ENCODE measurements around the gene LECT2. TPM values are rescaled to one million over a fixed set of nuclear protein-coding genes. Genes with fewer than 3 reads are reported as not detected.

Gene LECT2
- total and polyA plus RNA-seq, 10 donors = not detected

DNA sequence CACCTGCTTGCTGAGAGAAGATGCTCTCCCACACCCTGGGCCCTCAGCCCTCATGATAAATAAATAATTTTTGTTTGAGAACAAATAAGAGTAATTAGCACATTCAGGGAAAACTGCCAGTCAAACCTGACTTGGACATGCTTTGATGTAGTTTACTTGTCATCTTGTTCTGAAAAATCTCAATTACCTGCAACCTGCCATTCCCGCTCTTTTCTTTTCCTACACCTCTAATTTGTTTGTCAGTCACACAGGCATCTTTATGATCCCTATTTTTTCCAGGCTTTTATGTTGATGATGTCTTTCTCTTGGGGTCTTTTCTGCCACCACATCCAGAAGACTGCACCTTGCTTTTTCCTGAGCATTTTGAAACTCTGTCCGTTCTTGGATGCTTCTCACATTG, 45.4 kb upstream of the LECT2 start:
- peak overlapping the region in 2 of 8 donors; percentile 53 to 57 for H3K27ac ChIP-seq
- no peak for DNase-seq
- 86 to 98% (median 92%) methylated on average over 2 of the region's 2 CpGs for WGBS, 5 donors
- no peak for TF ChIP-seq POLR2AphosphoS5 (IDR thresholded peaks at IDR 0.05)
- TF ChIP-seq POLR2A (IDR thresholded peaks at IDR 0.05) = no peak
- TF ChIP-seq, protein P1, sequence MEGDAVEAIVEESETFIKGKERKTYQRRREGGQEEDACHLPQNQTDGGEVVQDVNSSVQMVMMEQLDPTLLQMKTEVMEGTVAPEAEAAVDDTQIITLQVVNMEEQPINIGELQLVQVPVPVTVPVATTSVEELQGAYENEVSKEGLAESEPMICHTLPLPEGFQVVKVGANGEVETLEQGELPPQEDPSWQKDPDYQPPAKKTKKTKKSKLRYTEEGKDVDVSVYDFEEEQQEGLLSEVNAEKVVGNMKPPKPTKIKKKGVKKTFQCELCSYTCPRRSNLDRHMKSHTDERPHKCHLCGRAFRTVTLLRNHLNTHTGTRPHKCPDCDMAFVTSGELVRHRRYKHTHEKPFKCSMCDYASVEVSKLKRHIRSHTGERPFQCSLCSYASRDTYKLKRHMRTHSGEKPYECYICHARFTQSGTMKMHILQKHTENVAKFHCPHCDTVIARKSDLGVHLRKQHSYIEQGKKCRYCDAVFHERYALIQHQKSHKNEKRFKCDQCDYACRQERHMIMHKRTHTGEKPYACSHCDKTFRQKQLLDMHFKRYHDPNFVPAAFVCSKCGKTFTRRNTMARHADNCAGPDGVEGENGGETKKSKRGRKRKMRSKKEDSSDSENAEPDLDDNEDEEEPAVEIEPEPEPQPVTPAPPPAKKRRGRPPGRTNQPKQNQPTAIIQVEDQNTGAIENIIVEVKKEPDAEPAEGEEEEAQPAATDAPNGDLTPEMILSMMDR (IDR thresholded peaks at IDR 0.05 in 8 of 11, conservative IDR thresholded peaks at IDR 0.05 in 3 of 11) = no peak
- intact Hi-C loops (cut with DNase I; ENCODE audit: low total_unique reads) = no loop called here
- no peak overlapping the region for H3K4me3 ChIP-seq
- no peaks in the 10 kb centered on the region for H3K36me3 ChIP-seq
- H3K27me3 ChIP-seq (replicated peaks in 1 of 7) = peaks cover 0 to 4% (median 0%) of the 10 kb centered on the region in 7 donors
- H3K9me3 ChIP-seq = no peaks in the 10 kb centered on the region
- H3K4me1 ChIP-seq = peaks cover 0 to 34% (median 4%) of the 10 kb centered on the region in 6 donors

DNA sequence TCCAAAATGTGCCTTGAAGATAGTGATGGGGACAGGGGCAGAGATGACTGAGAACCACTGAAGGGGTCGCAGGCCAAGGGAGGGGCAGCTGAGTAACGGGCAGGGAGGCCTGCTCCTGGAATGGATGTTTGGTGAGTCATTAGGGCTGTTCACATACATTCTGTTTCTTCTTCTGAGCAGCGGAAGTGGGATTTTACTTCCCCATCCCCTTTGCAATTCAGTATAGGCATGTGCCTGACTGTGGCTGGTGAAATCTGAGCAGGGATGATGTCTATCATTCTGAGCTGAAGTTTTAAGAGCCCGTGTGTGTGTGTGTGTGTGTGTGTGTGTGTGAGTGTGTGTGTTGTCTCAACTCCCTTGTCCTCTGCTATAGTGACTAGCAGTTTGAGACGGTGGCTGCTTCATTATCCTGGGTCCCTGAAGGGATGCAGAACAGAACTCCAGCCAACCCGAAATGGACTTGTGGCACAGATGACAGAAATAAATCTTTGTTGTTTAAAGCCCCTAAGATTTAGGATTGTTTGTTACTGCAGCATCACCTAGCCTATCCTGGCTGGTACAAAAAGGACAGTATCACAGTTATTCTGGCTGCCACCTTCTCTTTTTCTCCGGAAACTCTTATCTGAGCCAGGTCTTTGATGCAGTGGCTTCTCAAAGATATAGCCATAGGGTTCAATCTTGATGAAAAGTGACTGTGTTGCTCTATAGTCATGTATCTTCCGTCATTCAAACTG, 44.8 kb upstream of the LECT2 start:
- 58 to 69% (median 61%) methylated on average over 8 of the region's 8 CpGs for whole genome bisulfite sequencing, 5 donors
- TF ChIP-seq, protein P1 (IDR thresholded peaks at IDR 0.05 in 8 of 11, conservative IDR thresholded peaks at IDR 0.05 in 3 of 11) = no peak
- TF ChIP-seq POLR2AphosphoS5 (IDR thresholded peaks at IDR 0.05) (no peak), POLR2A (IDR thresholded peaks at IDR 0.05) (no peak)
- no peak overlapping the region for H3K4me3 ChIP-seq
- H3K9me3 ChIP-seq = no peaks in the 10 kb centered on the region
- H3K4me1 ChIP-seq = peaks cover 0 to 34% (median 4%) of the 10 kb centered on the region in 6 donors
- no peak for DNase-seq
- no peaks in the 10 kb centered on the region for H3K36me3 ChIP-seq
- intact Hi-C loops (cut with DNase I; ENCODE audit: low total_unique reads) = no loop called here
- peak overlapping the region in 4 of 8 donors; percentile 13 to 57 (median 48) for H3K27ac ChIP-seq
- peaks cover 0 to 4% (median 0%) of the 10 kb centered on the region in 7 donors for H3K27me3 ChIP-seq (replicated peaks in 1 of 7)

DNA sequence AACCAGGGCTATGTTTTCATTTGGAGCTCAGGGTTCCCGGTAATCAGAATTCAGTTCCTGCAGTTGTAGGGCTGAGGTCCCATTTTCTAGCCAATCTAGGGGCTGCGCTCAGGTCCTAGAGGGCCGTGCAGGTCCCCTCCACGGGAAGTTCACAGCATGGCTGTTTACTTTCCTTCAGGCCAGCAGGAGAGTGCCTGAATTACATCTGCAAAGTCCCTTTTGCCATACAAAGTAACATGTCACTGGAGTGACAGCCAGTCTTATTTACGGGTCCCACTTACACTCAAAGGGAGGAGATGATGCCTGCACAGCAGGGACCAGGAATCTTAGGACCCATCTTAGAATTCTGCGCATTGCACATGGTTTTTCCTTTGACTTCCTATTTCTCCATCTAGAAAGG, 44.1 kb upstream of the LECT2 start:
- Histone ChIP-seq H3K27ac (peak overlapping the region in 4 of 8 donors; percentile 13 to 57 (median 48)), H3K36me3 (no peaks in the 10 kb centered on the region), H3K4me1 (peaks cover 0 to 34% (median 4%) of the 10 kb centered on the region in 6 donors), H3K27me3 (replicated peaks in 1 of 7) (peaks cover 0 to 4% (median 0%) of the 10 kb centered on the region in 7 donors), H3K9me3 (no peaks in the 10 kb centered on the region), H3K4me3 (no peak overlapping the region)
- intact Hi-C loops (cut with DNase I; ENCODE audit: low total_unique reads) = no loop called here
- 79 to 93% (median 87%) methylated on average over 6 of the region's 6 CpGs for WGBS, 5 donors
- no peak for DNase-seq
- TF ChIP-seq POLR2AphosphoS5 (IDR thresholded peaks at IDR 0.05) (no peak), POLR2A (IDR thresholded peaks at IDR 0.05) (no peak)
- TF ChIP-seq, protein P1 (IDR thresholded peaks at IDR 0.05 in 8 of 11, conservative IDR thresholded peaks at IDR 0.05 in 3 of 11) = no peak

DNA sequence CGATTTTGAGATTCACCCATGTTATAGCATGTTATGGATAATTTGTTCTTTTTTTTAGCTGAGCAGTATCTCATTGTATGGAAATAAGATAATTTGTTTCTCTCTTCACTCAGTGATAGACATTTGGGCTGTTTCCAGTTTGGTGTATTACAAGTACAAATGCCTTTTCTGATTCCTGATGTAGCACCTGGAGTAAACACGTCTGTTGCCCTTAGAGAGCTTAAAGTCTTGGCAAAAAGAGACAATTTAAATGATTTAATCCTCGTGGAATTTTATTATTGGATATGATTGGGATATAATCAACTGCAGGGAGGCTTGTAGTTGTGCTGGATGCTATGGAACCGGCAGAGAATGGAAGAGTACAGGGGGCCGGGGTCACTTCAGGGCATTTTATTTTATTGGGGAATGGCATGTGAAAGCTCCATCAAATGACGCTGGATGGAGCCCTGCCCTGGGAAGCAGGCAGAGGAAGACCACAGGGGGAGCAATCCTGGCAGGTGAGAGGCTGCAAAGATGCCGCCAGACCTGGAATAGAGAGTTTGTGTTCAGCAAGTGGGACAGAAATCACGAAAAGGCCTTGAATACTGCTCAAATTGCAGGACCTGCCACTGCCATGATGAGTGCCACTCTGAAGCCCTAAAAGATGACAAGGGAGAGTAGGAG, 43.0 kb upstream of the LECT2 start:
- Histone ChIP-seq H3K4me1 (peaks cover 0 to 34% (median 4%) of the 10 kb centered on the region in 6 donors), H3K36me3 (no peaks in the 10 kb centered on the region), H3K27me3 (replicated peaks in 1 of 7) (peaks cover 0 to 4% (median 0%) of the 10 kb centered on the region in 7 donors), H3K4me3 (no peak overlapping the region), H3K9me3 (no peaks in the 10 kb centered on the region), H3K27ac (no peak overlapping the region)
- TF ChIP-seq, protein P1 (IDR thresholded peaks at IDR 0.05 in 8 of 11, conservative IDR thresholded peaks at IDR 0.05 in 3 of 11) = no peak
- DNase-seq = no peak
- intact Hi-C loops (cut with DNase I; ENCODE audit: low total_unique reads) = no loop called here
- WGBS, 5 donors = 85 to 92% (median 88%) methylated on average over 8 of the region's 8 CpGs

Data from spleen (tissue), 11 donors.